HG02938 (cell line): Measurements from ENCODE around the gene SMIM28.

Source experiments
- ATAC-seq: cut with Tn5 transposase; IDR thresholded peaks from one replicate; pipeline ENCODE4 v1.9.1; 2021; ENCODE audit warnings: mild to moderate bottlenecking, moderate library complexity; ENCODE audit not compliant: unreplicated experiment

The SMIM28 gene

GRCh38 chr6:138372711-138373463 is 4.8 kb upstream of the SMIM28 start:
- ATAC-seq, result no peak

DNA sequence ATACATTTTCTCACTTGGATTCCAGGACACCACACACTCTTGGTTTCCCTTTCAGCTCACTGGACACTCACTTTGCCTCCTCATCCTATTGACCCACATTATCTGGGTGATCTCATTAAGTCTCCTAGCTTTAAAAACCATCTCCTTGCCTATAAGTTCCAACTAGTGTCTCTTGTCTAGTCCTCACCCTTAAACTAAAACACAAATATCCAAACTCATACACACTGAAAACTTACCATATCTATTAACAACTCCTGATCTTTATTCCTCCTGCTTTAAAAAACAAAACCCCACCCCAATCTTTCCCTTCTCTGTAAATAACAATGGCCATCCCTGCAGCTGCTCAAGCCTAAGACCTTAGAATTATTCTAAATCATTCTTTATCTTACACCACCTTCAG is 3.5 kb upstream of the SMIM28 start:
- ATAC-seq, result no peak

GRCh38 chr6:138374815-138375214 is 2.9 kb upstream of the SMIM28 start:
- ATAC-seq, result no peak

- no peak for ATAC-seq
Measured at GRCh38 chr6:138377042-138377441, 663 bp upstream of the SMIM28 start.

DNA sequence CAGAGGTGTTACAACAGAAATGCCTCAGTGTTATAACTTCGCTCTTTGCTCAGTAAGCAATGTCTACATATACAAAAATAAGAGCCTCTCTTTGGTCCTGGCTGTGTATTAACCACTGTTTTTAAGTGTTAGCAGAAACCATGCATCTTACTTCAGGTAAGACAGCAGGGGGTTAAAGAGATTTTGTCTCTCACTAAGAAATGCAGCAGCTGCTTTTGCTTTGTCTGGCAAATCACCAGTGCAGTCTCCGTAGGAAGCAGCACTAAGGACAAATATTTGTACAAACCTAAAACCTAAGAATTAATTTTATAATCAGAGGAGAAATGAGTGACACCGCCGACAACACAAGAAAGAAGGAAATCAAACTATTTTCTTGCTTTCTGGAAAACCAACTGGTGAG is 758 bp downstream of the SMIM28 start:
- ATAC-seq, result no peak

DNA sequence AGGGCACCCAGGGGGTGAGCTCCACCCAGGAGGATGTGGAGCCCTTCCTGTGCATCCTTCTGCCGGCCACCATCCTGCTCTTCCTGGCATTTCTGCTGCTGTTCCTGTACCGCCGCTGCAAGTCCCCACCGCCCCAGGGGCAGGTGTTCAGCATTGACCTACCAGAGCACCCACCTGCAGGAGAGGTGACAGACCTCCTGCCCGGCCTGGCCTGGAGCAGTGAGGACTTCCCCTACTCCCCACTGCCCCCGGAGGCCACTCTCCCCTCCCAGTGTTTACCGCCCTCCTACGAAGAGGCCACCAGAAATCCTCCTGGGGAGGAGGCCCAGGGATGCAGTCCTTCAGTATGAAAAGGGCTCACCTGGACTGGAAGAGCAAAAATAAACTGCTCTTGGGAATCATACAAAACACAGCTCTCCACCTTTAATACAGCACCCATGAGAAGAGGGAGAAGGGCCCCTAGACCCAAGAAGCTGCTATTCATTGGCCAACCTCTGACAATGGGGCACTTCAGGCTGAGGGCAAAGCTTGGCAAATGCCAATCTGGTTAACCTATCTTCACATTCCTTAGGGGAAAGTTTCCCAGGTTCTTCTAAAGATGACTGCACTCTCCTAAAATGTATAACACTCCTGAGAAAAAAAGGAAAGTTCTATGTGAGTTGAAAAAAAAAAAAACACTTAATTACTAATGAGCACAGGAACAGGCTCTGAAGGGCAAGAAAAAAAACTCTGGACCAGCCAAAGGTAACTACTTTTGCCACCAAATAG is 5.0 kb downstream of the SMIM28 start:
- ATAC-seq, result no peak

DNA sequence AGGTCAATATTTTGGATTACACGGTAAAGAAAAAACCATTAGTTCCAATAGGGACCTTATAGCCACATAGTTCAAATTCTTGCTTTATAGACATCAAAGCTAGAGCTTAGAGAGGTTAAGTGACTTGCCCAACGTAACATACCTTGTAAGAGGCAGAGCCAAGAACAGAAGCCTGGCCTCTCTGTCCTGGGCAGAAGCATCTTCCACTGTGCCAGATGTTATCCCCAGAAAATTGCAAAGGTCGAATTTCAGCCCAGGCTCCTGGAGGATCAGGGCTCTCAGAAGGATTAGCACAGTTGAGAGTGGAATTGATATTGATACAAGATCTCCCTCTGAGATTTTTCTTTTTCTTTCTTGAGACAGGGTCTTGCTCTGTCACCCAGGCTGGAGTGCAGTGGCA is 6.1 kb downstream of the SMIM28 start:
- no peak for ATAC-seq

DNA sequence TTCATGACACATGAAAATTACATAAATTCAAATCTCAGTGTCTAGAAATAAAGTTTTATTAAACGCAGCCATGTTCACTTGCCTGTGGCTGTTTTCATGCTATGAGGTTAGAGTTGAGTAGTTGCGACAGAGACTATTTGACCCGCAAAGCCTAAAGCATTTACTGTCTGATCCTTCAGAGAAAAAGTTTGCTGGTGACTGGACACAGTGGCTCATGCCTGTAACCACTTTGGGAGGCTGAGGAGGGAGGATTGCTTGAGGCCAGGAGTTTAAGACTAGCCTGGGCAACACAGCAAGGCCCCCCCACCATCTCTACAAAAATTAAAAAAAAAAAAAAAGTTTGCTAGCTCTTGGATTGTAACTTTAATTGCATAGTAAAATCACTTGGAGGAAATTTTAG is 9.2 kb downstream of the SMIM28 start:
- no peak for ATAC-seq

DNA sequence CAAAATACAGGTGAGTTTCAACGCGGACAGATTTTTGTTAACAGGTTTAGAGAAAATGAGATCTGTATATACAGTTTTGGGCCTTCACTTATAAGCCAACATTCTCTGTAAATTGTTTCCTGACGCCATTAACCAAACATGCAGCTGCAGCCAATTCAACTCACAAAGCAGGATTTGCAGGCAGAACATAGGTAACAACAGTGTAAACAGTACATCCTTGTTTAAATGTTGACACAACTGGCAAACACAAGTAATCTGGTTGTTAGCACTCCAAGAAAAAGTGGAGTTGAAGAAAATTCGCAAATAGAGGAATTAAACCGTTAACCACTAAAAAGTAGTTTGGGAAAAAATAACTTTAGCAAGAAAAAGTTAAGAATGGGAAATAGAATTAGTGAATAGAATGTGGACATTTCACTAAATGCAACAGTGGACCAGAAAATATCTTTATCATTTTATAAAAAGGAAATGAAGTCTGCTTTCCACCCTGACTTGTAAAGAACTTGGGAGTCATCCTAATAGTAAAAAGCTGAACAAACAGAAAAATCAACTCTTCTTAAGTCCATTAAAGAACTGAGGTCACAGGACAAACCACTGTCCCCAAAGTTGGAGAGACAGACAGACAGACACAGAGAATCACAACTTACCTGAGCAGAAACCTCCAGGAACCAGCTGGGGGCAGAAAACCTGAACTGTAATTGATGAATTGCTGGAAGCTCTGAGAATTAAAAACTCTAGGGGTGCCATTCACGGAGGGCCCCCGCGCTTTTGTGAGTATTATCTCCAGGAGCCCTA is 10.1 kb downstream of the SMIM28 start:
- ATAC-seq, result no peak

GRCh38 chr6:138389551-138389950 is 11.8 kb downstream of the SMIM28 start:
- no peak for ATAC-seq

GRCh38 chr6:138393871-138394783 is 16.4 kb downstream of the SMIM28 start:
- ATAC-seq, result no peak

GRCh38 chr6:138396709-138397108 is 19.0 kb downstream of the SMIM28 start:
- no peak for ATAC-seq

- ATAC-seq, result no peak
Measured at GRCh38 chr6:138397128-138398122, 19.7 kb downstream of the SMIM28 start.

GRCh38 chr6:138400326-138400725 is 22.6 kb downstream of the SMIM28 start:
- no peak for ATAC-seq

GRCh38 chr6:138401960-138402837 is 24.5 kb downstream of the SMIM28 start:
- no peak for ATAC-seq

DNA sequence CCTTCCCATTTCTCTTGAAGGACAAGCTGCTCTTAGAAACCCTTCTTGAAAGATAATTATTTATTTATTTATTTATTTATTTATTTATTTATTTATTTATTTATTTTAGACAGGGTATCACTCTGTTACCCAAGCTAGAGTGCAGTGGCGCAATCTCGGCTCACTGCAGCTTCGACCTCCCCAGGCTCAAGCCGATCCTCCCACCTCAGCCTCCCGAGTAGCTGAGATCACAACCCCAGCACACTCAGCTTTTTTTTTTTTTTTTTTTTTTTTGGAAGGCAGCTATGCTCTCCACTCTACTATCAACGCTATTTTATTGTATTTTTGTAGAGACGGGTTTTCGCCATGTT is 25.1 kb downstream of the SMIM28 start:
- ATAC-seq, result no peak

DNA sequence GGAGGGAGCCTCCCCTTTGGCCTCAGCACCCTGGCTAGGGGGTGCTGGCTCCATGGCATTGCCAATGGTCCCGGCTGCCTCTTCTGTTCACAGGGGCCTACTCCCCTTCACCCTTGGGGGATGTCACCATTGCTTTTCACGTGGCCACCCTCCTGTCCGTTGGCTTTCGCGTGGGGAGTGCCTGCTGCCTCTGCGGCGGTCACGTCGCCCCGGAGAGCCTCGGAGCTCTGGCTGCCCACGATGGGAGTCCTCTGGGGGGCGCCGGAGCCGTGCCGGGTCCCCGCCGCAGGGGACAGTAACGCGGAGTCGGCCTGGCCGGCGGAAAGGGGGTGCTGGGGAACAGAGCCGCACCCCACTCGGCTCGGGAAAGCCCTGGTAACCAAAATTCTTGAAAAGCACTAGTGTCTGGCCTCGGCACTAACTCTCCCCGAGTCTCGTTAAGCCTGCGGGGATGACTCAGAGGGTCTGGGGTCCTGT is 25.7 kb downstream of the SMIM28 start:
- ATAC-seq, result peak; percentile 23
